Rectal smooth muscle tissue (tissue), 1 donor: Measurements from ENCODE around the gene TMCC1.

Experiments used
- H3K27ac ChIP-seq: one replicate; pipeline ENCODE4 v1.7.0; 2013; ENCODE audit warnings: low read depth, low read length, inconsistent platforms
- H3K27me3 ChIP-seq: one replicate; pipeline ENCODE4 v1.7.0; 2013; ENCODE audit warnings: low read length; ENCODE audit not compliant: control insufficient read depth, insufficient read depth
- H3K36me3 ChIP-seq: one replicate; pipeline ENCODE4 v1.7.0; 2013; ENCODE audit warnings: low read length; ENCODE audit not compliant: control insufficient read depth, insufficient read depth
- H3K4me1 ChIP-seq: one replicate; pipeline ENCODE4 v1.7.0; 2013; ENCODE audit warnings: low read length; ENCODE audit not compliant: control insufficient read depth, insufficient read depth
- H3K4me3 ChIP-seq: one replicate; pipeline ENCODE4 v1.7.0; 2013; ENCODE audit warnings: low read length
- H3K9ac ChIP-seq: one replicate; pipeline ENCODE4 v1.7.0; 2013; ENCODE audit warnings: low read length

The TMCC1 gene

GRCh38 chr3:129749692-129750091 lies 143.8 kb downstream of the TMCC1 start:
- H3K27me3 ChIP-seq, result no peaks in the 10 kb centered on the region
- H3K27ac ChIP-seq, result no peak overlapping the region
- no peaks in the 10 kb centered on the region for H3K36me3 ChIP-seq
- peaks cover 5% of the 10 kb centered on the region for H3K4me1 ChIP-seq
- no peak overlapping the region for H3K9ac ChIP-seq
- no peak overlapping the region for H3K4me3 ChIP-seq

DNA sequence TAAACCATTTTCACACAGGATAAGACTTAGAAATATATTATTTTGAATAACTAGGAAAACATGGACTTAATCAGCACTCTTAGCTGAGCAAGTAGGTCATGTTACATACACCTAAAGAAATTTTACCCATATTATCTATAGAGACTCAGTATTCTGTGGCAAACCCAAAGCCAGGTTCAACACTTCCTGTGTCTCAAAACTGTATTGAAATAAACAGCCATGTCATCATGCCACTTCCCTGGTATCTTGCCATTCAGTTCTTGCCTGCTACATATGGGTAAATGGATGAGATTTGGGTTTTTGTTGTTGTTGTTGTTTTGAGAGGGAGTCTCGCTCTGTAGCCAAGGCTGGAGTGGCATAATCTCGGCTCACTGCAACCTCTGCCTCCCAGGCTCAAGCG lies 145.5 kb downstream of the TMCC1 start:
- Histone ChIP-seq H3K9ac (no peak overlapping the region), H3K36me3 (no peaks in the 10 kb centered on the region), H3K27me3 (no peaks in the 10 kb centered on the region), H3K4me3 (no peak overlapping the region), H3K4me1 (peaks cover 5% of the 10 kb centered on the region), H3K27ac (no peak overlapping the region)

DNA sequence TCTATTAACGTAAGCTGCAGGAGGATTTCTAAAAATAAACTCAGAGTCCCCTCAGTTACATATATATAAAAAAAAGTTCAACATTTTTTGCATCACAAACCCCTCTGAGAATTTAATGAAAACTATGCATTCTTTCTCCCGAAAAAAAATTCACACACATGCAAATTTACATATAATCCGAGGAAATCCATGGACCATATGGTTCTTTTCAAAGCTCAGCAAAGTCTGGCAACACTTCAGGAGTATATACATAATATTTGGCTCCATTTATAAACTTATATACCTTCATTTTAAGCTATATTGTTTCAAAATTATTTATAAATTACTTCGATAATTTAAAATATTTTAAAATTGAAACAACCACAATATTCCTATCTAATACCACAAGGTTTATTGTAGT lies 146.4 kb downstream of the TMCC1 start:
- Histone ChIP-seq H3K36me3 (no peaks in the 10 kb centered on the region), H3K9ac (no peak overlapping the region), H3K4me1 (peaks cover 5% of the 10 kb centered on the region), H3K27ac (no peak overlapping the region), H3K4me3 (no peak overlapping the region), H3K27me3 (no peaks in the 10 kb centered on the region)

GRCh38 chr3:129746629-129747028 lies 146.9 kb downstream of the TMCC1 start:
- Histone ChIP-seq H3K4me1 (peaks cover 5% of the 10 kb centered on the region), H3K4me3 (no peak overlapping the region), H3K27me3 (no peaks in the 10 kb centered on the region), H3K9ac (no peak overlapping the region), H3K27ac (no peak overlapping the region), H3K36me3 (no peaks in the 10 kb centered on the region)

- Histone ChIP-seq H3K9ac (no peak overlapping the region), H3K27ac (no peak overlapping the region), H3K27me3 (no peaks in the 10 kb centered on the region)
Measured at GRCh38 chr3:129745253-129745652, 148.3 kb downstream of the TMCC1 start.

GRCh38 chr3:129741794-129742193 lies 151.7 kb downstream of the TMCC1 start:
- Histone ChIP-seq H3K4me3 (no peak overlapping the region), H3K9ac (no peak overlapping the region), H3K36me3 (no peaks in the 10 kb centered on the region), H3K27me3 (no peaks in the 10 kb centered on the region), H3K4me1 (peaks cover 5% of the 10 kb centered on the region), H3K27ac (no peak overlapping the region)

More at GRCh38 chr3:129745253-129745652, 148.3 kb downstream of the TMCC1 start:
- no peaks in the 10 kb centered on the region for H3K36me3 ChIP-seq
- H3K4me3 ChIP-seq, result no peak overlapping the region
- peaks cover 5% of the 10 kb centered on the region for H3K4me1 ChIP-seq

GRCh38 chr3:129740090-129740489 lies 153.4 kb downstream of the TMCC1 start:
- Histone ChIP-seq H3K27me3 (no peaks in the 10 kb centered on the region), H3K4me3 (no peak overlapping the region), H3K36me3 (no peaks in the 10 kb centered on the region), H3K27ac (no peak overlapping the region), H3K9ac (no peak overlapping the region), H3K4me1 (peaks cover 2% of the 10 kb centered on the region)

- Histone ChIP-seq H3K27me3 (no peaks in the 10 kb centered on the region), H3K36me3 (no peaks in the 10 kb centered on the region), H3K4me1 (no peaks in the 10 kb centered on the region), H3K27ac (no peak overlapping the region), H3K4me3 (no peak overlapping the region), H3K9ac (no peak overlapping the region)
Measured at GRCh38 chr3:129739634-129740033, 153.9 kb downstream of the TMCC1 start.

DNA sequence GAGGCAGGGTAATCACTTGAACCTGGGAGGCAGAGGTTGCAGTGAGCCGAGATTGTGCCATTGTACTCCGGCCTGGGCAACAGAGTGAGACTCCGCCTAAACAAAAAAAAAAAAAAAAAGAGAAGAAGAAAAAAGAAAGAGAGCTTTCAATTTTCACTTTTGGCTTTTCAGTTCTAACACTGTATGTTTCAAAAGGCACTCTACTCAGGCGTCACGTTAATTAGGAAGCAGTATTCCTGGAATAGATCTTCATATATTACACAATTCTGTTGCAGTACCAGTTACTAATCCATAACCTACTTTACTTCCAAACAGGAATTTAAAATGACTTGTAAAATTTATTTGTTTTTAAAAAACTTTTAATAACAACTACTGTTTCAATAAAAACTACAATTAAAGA lies 155.3 kb downstream of the TMCC1 start:
- Histone ChIP-seq H3K9ac (no peak overlapping the region), H3K27ac (no peak overlapping the region), H3K36me3 (no peaks in the 10 kb centered on the region), H3K27me3 (no peaks in the 10 kb centered on the region), H3K4me3 (no peak overlapping the region), H3K4me1 (no peaks in the 10 kb centered on the region)

GRCh38 chr3:129736070-129736469 lies 157.4 kb downstream of the TMCC1 start:
- H3K4me3 ChIP-seq, result no peak overlapping the region
- H3K4me1 ChIP-seq, result no peaks in the 10 kb centered on the region
- no peaks in the 10 kb centered on the region for H3K27me3 ChIP-seq
- no peak overlapping the region for H3K27ac ChIP-seq
- H3K9ac ChIP-seq, result no peak overlapping the region
- no peaks in the 10 kb centered on the region for H3K36me3 ChIP-seq

DNA sequence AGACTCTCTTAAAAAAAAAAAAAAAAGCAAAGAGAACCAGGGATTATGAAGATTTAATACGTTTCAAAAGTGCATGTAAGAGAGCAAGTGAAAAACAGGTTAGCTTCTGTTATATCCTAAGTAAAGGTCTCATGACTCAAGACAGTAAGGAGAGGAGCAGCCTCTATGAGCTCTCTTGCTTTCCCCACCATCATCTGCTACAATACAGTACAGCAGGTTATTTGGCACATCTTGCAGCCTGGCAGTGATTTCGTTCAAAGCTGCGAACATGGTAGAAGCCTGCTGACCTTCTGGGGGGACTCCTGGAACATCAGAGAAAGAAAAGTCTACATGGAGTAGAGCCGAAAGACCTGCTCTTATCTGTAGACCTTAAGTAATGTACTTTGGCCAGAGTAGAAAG lies 157.9 kb downstream of the TMCC1 start:
- no peak overlapping the region for H3K27ac ChIP-seq
- H3K9ac ChIP-seq, result no peak overlapping the region
- no peaks in the 10 kb centered on the region for H3K36me3 ChIP-seq
- no peaks in the 10 kb centered on the region for H3K27me3 ChIP-seq
- H3K4me1 ChIP-seq, result no peaks in the 10 kb centered on the region
- H3K4me3 ChIP-seq, result no peak overlapping the region

DNA sequence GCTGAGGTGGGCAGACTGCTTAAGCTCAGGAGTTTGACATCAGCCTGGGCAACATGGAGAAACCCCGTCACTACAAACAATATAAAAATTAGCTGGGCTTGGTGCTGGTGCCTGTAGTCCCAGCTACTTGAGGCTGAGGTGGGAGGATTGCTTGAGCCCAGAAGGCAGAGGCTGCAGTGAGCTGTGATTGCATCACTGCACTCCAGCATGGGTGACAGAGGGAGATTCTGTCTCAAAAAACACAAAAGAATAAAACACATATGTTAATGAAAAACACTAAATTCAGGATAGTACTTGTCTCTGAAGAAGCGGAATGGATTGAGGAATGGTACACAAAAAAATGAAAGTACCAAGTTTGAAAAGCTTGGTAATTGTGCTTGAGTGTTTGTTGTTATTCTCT lies 159.1 kb downstream of the TMCC1 start:
- Histone ChIP-seq H3K27me3 (no peaks in the 10 kb centered on the region), H3K4me3 (no peak overlapping the region), H3K36me3 (no peaks in the 10 kb centered on the region), H3K27ac (no peak overlapping the region), H3K4me1 (no peaks in the 10 kb centered on the region), H3K9ac (no peak overlapping the region)

GRCh38 chr3:129732200-129732876 lies 161.2 kb downstream of the TMCC1 start:
- H3K27ac ChIP-seq, result no peak overlapping the region
- H3K27me3 ChIP-seq, result no peaks in the 10 kb centered on the region
- peaks cover 4% of the 10 kb centered on the region for H3K4me1 ChIP-seq
- no peak overlapping the region for H3K9ac ChIP-seq
- no peak overlapping the region for H3K4me3 ChIP-seq
- no peaks in the 10 kb centered on the region for H3K36me3 ChIP-seq
